HCT116 (cell line): ENCODE data around the gene UQCR11. TPM values are rescaled to one million over a fixed set of nuclear protein-coding genes. Genes with fewer than 3 reads are reported as not detected.

ENCODE experiments used
- ATAC-seq: fragments of 200-7000 bp; cut with Tn5 transposase; 2 replicates; pipeline ENCODE4 v1.9.1; 2020; ENCODE audit warnings: mild to moderate bottlenecking, moderate library complexity
- BruUV-seq: library from RNA; stranded (reverse); fragments of 400-500 nt; replicated peaks from 2 replicates; lab custom pipeline; 2021; lab: Mats Ljungman, UMichigan
- CTCF ChIA-PET: fragments of 300-600 bp; sonication (Branson Sonifier 250); formaldehyde crosslinking; loops from one replicate; lab custom pipeline; 2021; ENCODE audit warnings: antibody characterized with exemption; lab: Charles Lee
- POLR2A ChIA-PET: fragments of 300-600, 350-600 bp; sonication (Branson Sonifier 250); formaldehyde crosslinking; loops from one replicate; lab custom pipeline; 2021; ENCODE audit warnings: antibody characterized with exemption; lab: Charles Lee
- RAD21 ChIA-PET, 2 experiments: fragments of 300-600 bp; sonication (Branson Sonifier 250); formaldehyde crosslinking; loops; one replicate each; lab custom pipeline; 2023; ENCODE audit warnings: low total read pairs in 2 of 2; ENCODE audit not compliant: uncharacterized antibody in 2 of 2, unreplicated experiment in 2 of 2, low non-redundant PET in 1 of 2; lab: Charles Lee
- DNase-seq: peaks from one replicate; pipeline ENCODE4 v3.0.0-alpha.2; 2010; ENCODE audit warnings: low read depth, low spot score
- H2AFZ ChIP-seq: fragments of 200-600 bp; shearing (Covaris generic), sonication (generic); 2 replicates; pipeline ENCODE4 v1.6.1; 2017; ENCODE audit warnings: low read depth, mixed run types, mixed read lengths, antibody characterized with exemption, low read length; ENCODE audit not compliant: poor library complexity, severe bottlenecking
- H3K27ac ChIP-seq: 2 replicates; pipeline ENCODE4 v1.5.1; 2012; ENCODE audit warnings: low read depth, low read length
- H3K27me3 ChIP-seq: fragments of 200-600 bp; sonication (generic); 2 replicates; pipeline ENCODE4 v1.6.1; 2016; ENCODE audit warnings: mixed run types, low read length, mixed read lengths; ENCODE audit not compliant: insufficient read depth
- H3K36me3 ChIP-seq, 2 experiments: fragments of 200-500 bp in 1 of 2; fragments of 200-600 bp in 1 of 2; sonication (Bioruptor generic) in 1 of 2; sonication (generic) in 1 of 2; 2 replicates each; pipeline versions ENCODE4 v1.5.1 to v1.6.1; 2014 to 2016; ENCODE audit warnings: low read length in 2 of 2, inconsistent platforms in 1 of 2, mixed read lengths in 1 of 2, mixed run types in 1 of 2; ENCODE audit not compliant: insufficient read depth in 2 of 2, control insufficient read depth in 1 of 2
- H3K4me1 ChIP-seq, 2 experiments: fragments of 200-600 bp in 1 of 2; sonication (generic) in 1 of 2; 2 replicates each; pipeline versions ENCODE4 v1.5.1 to v1.6.1; 2012 to 2017; ENCODE audit warnings: low read length in 2 of 2, inconsistent platforms in 1 of 2, mild to moderate bottlenecking in 1 of 2, mixed read lengths in 1 of 2, mixed run types in 1 of 2, moderate library complexity in 1 of 2; ENCODE audit not compliant: insufficient read depth in 2 of 2, control insufficient read depth in 1 of 2
- H3K4me2 ChIP-seq: fragments of 200-600 bp; sonication (generic); 2 replicates; pipeline ENCODE4 v1.6.1; 2017; ENCODE audit warnings: mixed run types, low read length, mixed read lengths
- H3K4me3 ChIP-seq, 2 experiments: fragments of 200-600 bp in 1 of 2; sonication (generic) in 1 of 2; replicated peaks in 1 of 2; 2 replicates each; pipeline ENCODE4 v1.5.1; 2011 to 2016; ENCODE audit warnings: low read length in 2 of 2, control low read depth in 1 of 2, low read depth in 1 of 2, mild to moderate bottlenecking in 1 of 2, mixed read lengths in 1 of 2, mixed run types in 1 of 2
- H3K79me2 ChIP-seq: fragments of 200-600 bp; sonication (generic); 2 replicates; pipeline ENCODE4 v1.6.1; 2017; ENCODE audit warnings: mild to moderate bottlenecking, mixed run types, low read length, moderate library complexity, mixed read lengths; ENCODE audit not compliant: insufficient read depth
- H3K9ac ChIP-seq: fragments of 200-600 bp; sonication (generic); 2 replicates; pipeline ENCODE4 v1.6.1; 2016; ENCODE audit warnings: low read length, mixed read lengths
- H3K9me2 ChIP-seq: fragments of 200-600 bp; sonication (generic), shearing (Covaris generic); 2 replicates; pipeline ENCODE4 v1.6.1; 2017; ENCODE audit warnings: mixed run types, mild to moderate bottlenecking, moderate library complexity; ENCODE audit not compliant: insufficient read depth
- H3K9me3 ChIP-seq, 2 experiments: fragments of 200-500 bp in 1 of 2; fragments of 200-600 bp in 1 of 2; sonication (Bioruptor generic) in 1 of 2; sonication (generic) in 1 of 2; 2 replicates each; pipeline ENCODE4 v1.6.1; 2014 to 2017; ENCODE audit warnings: low read length in 2 of 2, mixed read lengths in 2 of 2, inconsistent platforms in 1 of 2, low read depth in 1 of 2, mild to moderate bottlenecking in 1 of 2, mixed run types in 1 of 2, moderate library complexity in 1 of 2; ENCODE audit not compliant: control insufficient read depth in 1 of 2, insufficient read depth in 1 of 2
- H4K20me1 ChIP-seq: fragments of 200-600 bp; sonication (generic), shearing (Covaris generic); 2 replicates; pipeline ENCODE4 v1.6.1; 2017; ENCODE audit warnings: mixed run types, mild to moderate bottlenecking, moderate library complexity; ENCODE audit not compliant: insufficient read depth
- ATF3 ChIP-seq: IDR thresholded peaks from 2 replicates; pipeline ENCODE4 v1.6.1; 2012
- CBX3 ChIP-seq: IDR thresholded peaks from 2 replicates; pipeline ENCODE4 v1.6.1; 2012; ENCODE audit warnings: low read depth
- CEBPB ChIP-seq: IDR thresholded peaks from 2 replicates; pipeline ENCODE4 v1.6.1; 2012; ENCODE audit warnings: low read depth
- EGR1 ChIP-seq: IDR thresholded peaks from 2 replicates; pipeline ENCODE4 v1.6.1; 2012; ENCODE audit warnings: low read depth
- ELF1 ChIP-seq: IDR thresholded peaks from 2 replicates; pipeline ENCODE4 v1.6.1; 2012; ENCODE audit warnings: low read depth, borderline replicate concordance
- EZH2phosphoT487 ChIP-seq: fragments of 200-600 bp; IDR thresholded peaks from 2 replicates; pipeline ENCODE4 v1.6.1; 2018; ENCODE audit warnings: antibody characterized with exemption, borderline replicate concordance
- FOSL1 ChIP-seq: IDR thresholded peaks from 2 replicates; pipeline ENCODE4 v1.6.1; 2012; ENCODE audit warnings: low read depth
- MAX ChIP-seq: IDR thresholded peaks from 2 replicates; pipeline ENCODE4 v1.6.1; 2012
- POLR2AphosphoS5 ChIP-seq: IDR thresholded peaks from 2 replicates; pipeline ENCODE4 v1.6.1; 2011; ENCODE audit warnings: mild to moderate bottlenecking, low read depth, low read length, moderate library complexity
- SIN3A ChIP-seq: IDR thresholded peaks from 2 replicates; pipeline ENCODE4 v1.6.1; 2012; ENCODE audit warnings: low read depth
- SRF ChIP-seq: IDR thresholded peaks from 2 replicates; pipeline ENCODE4 v1.6.1; 2012; ENCODE audit warnings: low read depth
- TCF7L2 ChIP-seq: IDR thresholded peaks from 2 replicates; pipeline ENCODE4 v1.7.0; 2011; ENCODE audit warnings: borderline replicate concordance, inconsistent platforms; ENCODE audit not compliant: insufficient read depth, insufficient read length; ENCODE audit errors: extremely low read depth
- ZBTB33 ChIP-seq: IDR thresholded peaks from 2 replicates; pipeline ENCODE4 v1.6.1; 2011; ENCODE audit warnings: mild to moderate bottlenecking, low read length, moderate library complexity; ENCODE audit not compliant: insufficient replicate concordance; ENCODE audit errors: extremely low read depth
- ZFX ChIP-seq: fragments of 450-650 bp; IDR thresholded peaks from 2 replicates; pipeline ENCODE4 v1.6.1; 2017
- intact Hi-C: fragments of 100-400 bp; cut with micrococcal nuclease; formaldehyde crosslinking; loops from 2 replicates; pipeline ENCODE4 v1.10.0; 2022
- total RNA-seq: library from RNA; stranded (reverse); gene quantifications from one replicate; pipeline ENCODE4 v1.2.1, GENCODE V29; 2021; ENCODE audit not compliant: unreplicated experiment

The UQCR11 gene
- total RNA-seq, 1 experiment from 2014 or later: 303 TPM

- H3K27me3 ChIP-seq: no peaks in the 10 kb centered on the region
- H3K27ac ChIP-seq: peak overlapping the region; percentile 82
- no TSS peak for BruUV-seq
- intact Hi-C loops: no loop called here
- ATAC-seq (no peak), DNase-seq (no peak)
- peak overlapping the region; percentile 84 for H3K9ac ChIP-seq
- no peak overlapping the region for H2AFZ ChIP-seq
- ChIA-PET RAD21 (no interaction called here), CTCF (no interaction called here), POLR2A (no interaction called here)
- H3K4me3 ChIP-seq: peak overlapping the region; percentile 58 to 83
- H3K4me2 ChIP-seq: peak overlapping the region; percentile 83
- no peaks in the 10 kb centered on the region for H4K20me1 ChIP-seq
- H3K4me1 ChIP-seq: peaks cover 13 to 30% of the 10 kb centered on the region in 2 experiments
- H3K36me3 ChIP-seq: peaks cover 14 to 31% of the 10 kb centered on the region in 2 experiments
- no peak for TF ChIP-seq SIN3A
- TF ChIP-seq SRF: no peak
- TF ChIP-seq CEBPB: no peak
- no peak for TF ChIP-seq EZH2phosphoT487
- TF ChIP-seq TCF7L2: no peak
- peaks cover 58% of the 10 kb centered on the region for H3K79me2 ChIP-seq
- H3K9me2 ChIP-seq: no peaks in the 10 kb centered on the region
- H3K9me3 ChIP-seq: no peaks in the 10 kb centered on the region
Measured at GRCh38 chr19:1649706-1650649, 44.7 kb upstream of the UQCR11 start.

- H2AFZ ChIP-seq: no peak overlapping the region
- POLR2A ChIA-PET: no interaction called here
- intact Hi-C loops: no loop called here
- DNase-seq: no peak
- peaks cover 11 to 23% of the 10 kb centered on the region in 2 experiments for H3K4me1 ChIP-seq
- H3K4me3 ChIP-seq: no peak overlapping the region
- peaks cover 14 to 31% of the 10 kb centered on the region in 2 experiments for H3K36me3 ChIP-seq
- no peak overlapping the region for H3K27ac ChIP-seq
- peaks cover 65% of the 10 kb centered on the region for H3K79me2 ChIP-seq
- no peak overlapping the region for H3K9ac ChIP-seq
- no peaks in the 10 kb centered on the region for H4K20me1 ChIP-seq
- no peaks in the 10 kb centered on the region for H3K27me3 ChIP-seq
- CTCF ChIA-PET: interaction anchor here (0.6 kb wide), 1 partner anchor 142 kb away, joined by 9 read pairs; no protein-coding TSS in a partner anchor
- ATAC-seq: no peak
- no peaks in the 10 kb centered on the region for H3K9me3 ChIP-seq
- no peaks in the 10 kb centered on the region for H3K9me2 ChIP-seq
- BruUV-seq: no TSS peak
- RAD21 ChIA-PET: no interaction called here
- no peak overlapping the region for H3K4me2 ChIP-seq
- TF ChIP-seq ATF3: no peak
- no peak for TF ChIP-seq EZH2phosphoT487
- TF ChIP-seq CBX3: no peak
- TF ChIP-seq MAX: no peak
- no peak for TF ChIP-seq EGR1
- no peak for TF ChIP-seq FOSL1
- TF ChIP-seq POLR2AphosphoS5: no peak
- TF ChIP-seq CEBPB: no peak
- no peak for TF ChIP-seq ELF1
- TF ChIP-seq ZFX: no peak
- TF ChIP-seq ZBTB33: no peak
- no peak for TF ChIP-seq TCF7L2
Measured at GRCh38 chr19:1648920-1649541, 43.8 kb upstream of the UQCR11 start.
